T-helper 2 cell treated with Interferon-gamma antibody and Interleukin-4, amounts not matched to agents 5 μg/mL and 100 μg/mL, for 36 hours (primary cell): Measurements from ENCODE around the gene MAZ.
"Not testable (repeated sequence)": the region's sequence is repeated elsewhere in the genome, so short reads cannot be mapped to it uniquely, and the experiment has no call there.

Experiments used
- DNase-seq: peaks from one replicate; pipeline ENCODE4 v3.0.0; 2021; ENCODE audit warnings: low spot score
- H3K27ac Mint-ChIP-seq: one replicate; pipeline ENCODE4 v1.8.0; 2021; ENCODE audit warnings: mild to moderate bottlenecking, mixed read lengths
- H3K27me3 Mint-ChIP-seq: one replicate; pipeline ENCODE4 v1.8.0; 2021; ENCODE audit warnings: low read depth, mixed read lengths
- H3K36me3 Mint-ChIP-seq: one replicate; pipeline ENCODE4 v1.8.0; 2021; ENCODE audit warnings: low read depth, mixed read lengths
- H3K4me1 Mint-ChIP-seq: one replicate; pipeline ENCODE4 v1.8.0; 2021; ENCODE audit warnings: low read depth, mixed read lengths
- H3K4me3 Mint-ChIP-seq: one replicate; pipeline ENCODE4 v1.8.0; 2022; ENCODE audit warnings: mild to moderate bottlenecking, moderate library complexity, mixed read lengths
- H3K9me3 Mint-ChIP-seq: one replicate; pipeline ENCODE4 v1.8.0; 2021; ENCODE audit warnings: mixed read lengths

MAZ gene

DNA sequence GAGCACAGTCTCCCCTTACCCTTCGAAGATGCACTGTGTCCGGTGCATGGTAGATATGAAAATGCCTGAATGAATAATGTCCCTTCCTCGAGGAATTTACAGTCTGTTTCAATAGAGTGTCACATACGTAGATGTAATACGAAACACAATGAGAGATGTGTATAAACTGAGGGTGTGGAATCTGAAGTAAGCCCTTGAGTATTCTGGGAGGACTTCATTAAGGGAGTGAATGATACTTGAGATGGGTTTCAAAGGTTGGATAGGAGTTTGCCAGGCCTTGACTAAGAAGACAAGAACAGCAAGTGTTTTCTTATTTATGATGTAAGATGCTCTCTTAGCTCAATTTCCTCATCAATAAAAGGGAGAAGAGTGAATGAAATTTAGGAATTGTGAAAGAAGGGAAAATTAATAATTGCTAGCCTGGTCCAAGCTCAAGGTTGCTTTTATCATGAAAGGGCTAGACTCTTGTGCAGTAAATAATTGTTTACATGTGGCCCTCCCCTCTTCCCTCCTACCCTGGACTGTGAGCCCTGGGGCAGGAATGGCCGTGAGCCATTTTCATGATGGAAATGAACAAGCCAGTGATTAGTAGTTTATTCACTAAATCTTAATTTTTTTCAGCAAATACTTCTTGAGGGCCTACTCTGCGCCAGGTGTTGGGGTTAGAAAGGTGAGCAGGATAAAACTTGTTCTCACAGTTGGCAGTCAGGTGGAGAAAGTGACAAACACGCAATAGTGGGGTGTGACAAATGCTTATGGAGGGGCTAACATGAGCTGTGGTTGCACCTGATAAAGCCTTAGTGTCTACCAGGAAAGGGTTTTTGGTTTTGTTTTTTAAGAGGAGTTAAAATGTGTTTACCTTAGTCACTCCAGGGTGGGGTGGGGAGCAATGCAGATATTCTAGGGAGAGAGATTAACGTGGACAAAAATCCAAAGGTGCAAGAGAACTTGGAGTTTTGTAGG lies 14.2 kb upstream of the MAZ start:
- peak overlapping the region; percentile 94 for H3K27ac Mint-ChIP-seq
- peaks cover 47% of the 10 kb centered on the region for H3K36me3 Mint-ChIP-seq

GRCh38 chr16:29793153-29793552 lies 13.2 kb upstream of the MAZ start:
- Mint-ChIP-seq H3K4me3 (peak overlapping the region; percentile 97), H3K4me1 (peaks cover 35% of the 10 kb centered on the region), H3K27ac (peak overlapping the region; percentile 73), H3K36me3 (peaks cover 55% of the 10 kb centered on the region)
- not testable (repeated sequence) for H3K27me3 Mint-ChIP-seq, H3K9me3 Mint-ChIP-seq, DNase-seq

More for the DNA sequence above, 14.2 kb upstream of the MAZ start:
- no peaks in the 10 kb centered on the region for H3K9me3 Mint-ChIP-seq
- no peaks in the 10 kb centered on the region for H3K27me3 Mint-ChIP-seq
- H3K4me1 Mint-ChIP-seq = peaks cover 37% of the 10 kb centered on the region
- peak overlapping the region; percentile 97 for H3K4me3 Mint-ChIP-seq
- DNase-seq = no peak

DNA sequence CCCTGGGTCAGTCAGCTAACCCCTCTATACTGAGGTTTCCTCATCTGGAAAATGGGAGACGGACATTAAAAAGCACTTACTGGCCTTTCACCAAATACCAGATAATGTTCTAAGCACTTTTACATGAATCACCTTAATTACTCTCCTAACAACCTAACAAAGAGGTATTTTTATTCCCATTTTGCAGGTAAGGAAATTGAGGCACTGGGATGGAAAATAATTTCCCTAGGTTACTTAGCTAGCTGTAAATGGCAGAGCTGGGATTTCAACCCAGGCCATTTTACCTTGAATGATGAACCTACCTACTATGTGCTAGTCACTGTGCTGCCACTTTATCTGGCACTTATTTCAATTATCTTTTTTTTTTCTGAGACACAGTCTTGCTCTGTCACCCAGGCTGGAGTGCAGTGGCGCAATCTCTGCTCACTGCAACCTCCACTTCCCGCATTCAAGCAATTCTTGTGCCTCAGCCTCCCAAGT lies 12.1 kb upstream of the MAZ start:
- Mint-ChIP-seq H3K36me3 (peaks cover 66% of the 10 kb centered on the region), H3K27me3 (no peaks in the 10 kb centered on the region), H3K9me3 (no peaks in the 10 kb centered on the region), H3K27ac (peak overlapping the region; percentile 12), H3K4me3 (no peak overlapping the region), H3K4me1 (peaks cover 33% of the 10 kb centered on the region)
- DNase-seq = no peak

DNA sequence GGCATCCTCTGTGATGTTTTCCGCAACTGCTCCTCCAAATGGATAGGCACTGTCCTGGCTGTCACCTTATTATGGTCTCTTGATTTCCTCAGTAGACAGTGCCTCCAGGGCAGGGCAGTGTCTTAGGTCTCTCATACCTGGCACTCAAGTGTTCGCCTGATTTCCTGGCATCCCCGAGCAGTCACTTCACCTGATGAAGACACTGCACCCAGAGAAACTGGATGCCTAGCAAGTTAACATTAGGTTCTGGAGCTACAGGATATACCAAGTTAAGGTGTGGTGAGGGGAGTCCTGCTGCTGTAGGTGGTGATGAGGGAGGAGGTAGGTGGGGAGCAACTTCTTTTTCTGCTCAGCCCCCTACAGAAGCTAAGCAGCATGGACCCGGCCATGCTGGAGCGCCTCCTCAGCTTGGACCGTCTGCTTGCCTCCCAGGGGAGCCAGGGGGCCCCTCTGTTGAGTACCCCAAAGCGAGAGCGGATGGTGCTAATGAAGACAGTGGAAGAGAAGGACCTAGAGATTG lies 3.9 kb upstream of the MAZ start:
- H3K36me3 Mint-ChIP-seq = peaks cover 65% of the 10 kb centered on the region

GRCh38 chr16:29804020-29804419 lies 2.3 kb upstream of the MAZ start:
- peaks cover 20% of the 10 kb centered on the region for H3K4me1 Mint-ChIP-seq
- no peak for DNase-seq
- H3K36me3 Mint-ChIP-seq = peaks cover 65% of the 10 kb centered on the region
- H3K4me3 Mint-ChIP-seq = peak overlapping the region; percentile 100
- H3K27ac Mint-ChIP-seq = peak overlapping the region; percentile 100
- no peaks in the 10 kb centered on the region for H3K9me3 Mint-ChIP-seq
- H3K27me3 Mint-ChIP-seq = no peaks in the 10 kb centered on the region

More for the DNA sequence above, 3.9 kb upstream of the MAZ start:
- DNase-seq = no peak
- H3K4me1 Mint-ChIP-seq = peaks cover 17% of the 10 kb centered on the region
- peak overlapping the region; percentile 65 for H3K27ac Mint-ChIP-seq
- peak overlapping the region; percentile 39 for H3K4me3 Mint-ChIP-seq
- H3K27me3 Mint-ChIP-seq = no peaks in the 10 kb centered on the region
- no peaks in the 10 kb centered on the region for H3K9me3 Mint-ChIP-seq

DNA sequence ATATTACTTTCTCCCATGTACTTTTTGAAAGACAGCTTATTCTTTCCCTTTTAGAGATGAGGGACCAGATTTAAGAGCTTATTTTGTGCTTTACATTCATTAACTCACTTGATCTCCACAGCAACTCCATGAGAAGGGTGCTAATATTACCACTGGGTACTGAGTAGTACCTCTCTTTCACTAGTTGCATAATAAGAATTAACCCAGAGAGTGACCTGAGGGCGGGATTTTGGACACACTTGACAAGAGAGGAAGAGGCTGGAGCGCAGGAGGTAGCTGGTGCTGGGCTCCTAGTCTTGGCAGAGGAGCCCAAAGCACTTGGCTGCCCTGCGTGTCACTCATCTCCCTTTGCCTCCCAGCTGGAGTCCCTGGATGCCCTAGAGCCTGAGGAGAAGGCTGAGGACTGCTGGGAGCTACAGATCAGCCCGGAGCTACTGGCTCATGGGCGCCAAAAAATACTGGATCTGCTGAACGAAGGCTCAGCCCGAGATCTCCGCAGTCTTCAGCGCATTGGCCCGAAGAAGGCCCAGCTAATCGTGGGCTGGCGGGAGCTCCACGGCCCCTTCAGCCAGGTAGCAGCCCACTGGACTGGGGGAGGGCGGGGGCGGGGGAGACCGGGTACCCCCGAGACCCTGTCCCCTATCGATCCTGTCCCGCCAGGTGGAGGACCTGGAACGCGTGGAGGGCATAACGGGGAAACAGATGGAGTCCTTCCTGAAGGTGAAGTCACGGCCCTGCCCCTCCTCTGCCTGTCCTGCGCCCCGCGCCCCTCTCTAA lies 1.7 kb upstream of the MAZ start:
- Mint-ChIP-seq H3K4me3 (peak overlapping the region; percentile 100), H3K27me3 (no peaks in the 10 kb centered on the region), H3K27ac (peak overlapping the region; percentile 100), H3K36me3 (peaks cover 61% of the 10 kb centered on the region), H3K4me1 (peaks cover 20% of the 10 kb centered on the region), H3K9me3 (no peaks in the 10 kb centered on the region)
- DNase-seq = no peak

GRCh38 chr16:29805232-29806098 lies 864 bp upstream of the MAZ start:
- peak overlapping the region; percentile 100 for H3K4me3 Mint-ChIP-seq
- no peaks in the 10 kb centered on the region for H3K9me3 Mint-ChIP-seq
- DNase-seq = peak; percentile 98
- no peaks in the 10 kb centered on the region for H3K27me3 Mint-ChIP-seq
- H3K4me1 Mint-ChIP-seq = peaks cover 28% of the 10 kb centered on the region
- H3K36me3 Mint-ChIP-seq = peaks cover 64% of the 10 kb centered on the region
- peak overlapping the region; percentile 100 for H3K27ac Mint-ChIP-seq

GRCh38 chr16:29806641-29807425 lies 504 bp downstream of the MAZ start:
- Mint-ChIP-seq H3K36me3 (peaks cover 59% of the 10 kb centered on the region), H3K4me1 (peaks cover 38% of the 10 kb centered on the region), H3K9me3 (no peaks in the 10 kb centered on the region), H3K4me3 (peak overlapping the region; percentile 92), H3K27me3 (no peaks in the 10 kb centered on the region), H3K27ac (peak overlapping the region; percentile 94)
- DNase-seq = peak; percentile 68

- Mint-ChIP-seq H3K4me1 (peaks cover 39% of the 10 kb centered on the region), H3K27me3 (peaks cover under 1% of the 10 kb centered on the region), H3K36me3 (peaks cover 55% of the 10 kb centered on the region)
Observed at GRCh38 chr16:29807426-29808218, 1.3 kb downstream of the MAZ start.

GRCh38 chr16:29808219-29808900 lies 2.0 kb downstream of the MAZ start:
- Mint-ChIP-seq H3K36me3 (peaks cover 48% of the 10 kb centered on the region), H3K4me1 (peaks cover 39% of the 10 kb centered on the region), H3K27ac (peak overlapping the region; percentile 94), H3K27me3 (peaks cover 8% of the 10 kb centered on the region), H3K4me3 (peak overlapping the region; percentile 92), H3K9me3 (no peaks in the 10 kb centered on the region)
- no peak for DNase-seq

More at GRCh38 chr16:29807426-29808218, 1.3 kb downstream of the MAZ start:
- DNase-seq = peak; percentile 93
- Mint-ChIP-seq H3K9me3 (no peaks in the 10 kb centered on the region), H3K27ac (peak overlapping the region; percentile 94), H3K4me3 (peak overlapping the region; percentile 92)

DNA sequence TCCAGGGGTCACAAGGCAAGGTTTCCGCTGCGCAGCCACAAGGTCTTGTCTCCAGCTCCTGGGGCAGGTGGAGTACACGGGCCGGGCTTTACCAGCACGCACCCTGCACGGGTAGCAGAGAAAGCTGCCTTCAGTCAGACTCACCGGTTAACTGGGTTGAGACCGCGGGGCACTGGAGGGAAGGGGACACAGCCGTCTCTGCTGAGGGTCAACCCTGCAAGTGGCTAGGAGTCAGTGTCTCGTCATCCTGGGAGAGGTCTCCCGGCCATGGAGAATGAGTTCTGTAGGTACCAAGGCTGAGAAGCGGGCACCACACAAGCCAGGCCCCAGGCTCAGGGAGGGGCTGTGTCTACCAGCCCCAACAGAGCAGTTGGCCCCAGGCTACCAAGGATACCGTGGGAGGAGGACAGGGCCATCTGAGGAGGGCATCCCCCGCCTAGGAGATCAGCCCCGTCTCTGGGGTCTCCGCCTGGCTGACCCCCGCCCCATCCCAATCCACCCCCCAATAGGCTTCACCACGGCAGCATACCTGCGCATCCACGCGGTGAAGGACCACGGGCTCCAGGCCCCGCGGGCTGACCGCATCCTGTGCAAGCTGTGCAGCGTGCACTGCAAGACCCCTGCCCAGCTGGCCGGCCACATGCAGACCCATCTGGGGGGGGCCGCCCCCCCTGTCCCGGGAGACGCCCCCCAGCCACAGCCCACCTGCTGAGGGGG lies 2.9 kb downstream of the MAZ start:
- Mint-ChIP-seq H3K4me1 (peaks cover 32% of the 10 kb centered on the region), H3K27me3 (peaks cover 8% of the 10 kb centered on the region), H3K4me3 (peak overlapping the region; percentile 92), H3K9me3 (no peaks in the 10 kb centered on the region), H3K36me3 (peaks cover 39% of the 10 kb centered on the region), H3K27ac (peak overlapping the region; percentile 94)
- DNase-seq = no peak
